ENCODE results near the gene MINK1. TPM values are rescaled to one million over a fixed set of nuclear protein-coding genes. Genes with fewer than 3 reads are reported as not detected.

MINK1 gene
- total RNA-seq: 100 to 1,000 TPM; 128 to 406 (median 181) TPM

GRCh38 chr17:4833178-4833940 lies at the start of gene MINK1:
Gene MINK1 (plus strand): TSS chr17:4833340. CDS start chr17:4833584, 244 bp downstream.
- no peaks in the 10 kb centered on the region for H3K36me3 ChIP-seq
- intact Hi-C loops (cut with DNase I; ENCODE audit: low total_unique reads): loop anchor here (1.0 kb wide), 1 partner anchor 49 kb away; no protein-coding TSS in a partner anchor

GRCh38 chr17:4785311-4786105 lies 47.6 kb upstream of the MINK1 start:
- Histone ChIP-seq H3K27me3 (peaks cover 49% of the 10 kb centered on the region), H3K4me1 (peaks cover 11 to 39% (median 36%) of the 10 kb centered on the region in 4 donors), H3K9me3 (no peaks in the 10 kb centered on the region), H3K27ac (no peak overlapping the region), H3K36me3 (no peaks in the 10 kb centered on the region), H3K4me3 (peak overlapping the region in 1 of 4 donors; percentile 18)
- in situ Hi-C loops (cut with MboI; ENCODE audit: low pct_ligation_motif_present in 1 of 4, low pct_unique_long_range_greater_than_20kb in 1 of 4, low sequenced_read_pairs in 3 of 4) (loop anchor here (10.0 to 25.0 kb wide), 3 partner anchors 51 to 102 kb away; partner anchors contain the start of genes C17orf107 (in 2 of the 4), CXCL16 (in 1 of the 4), MED11 (in 1 of the 4) and ZMYND15 (in 1 of the 4)), intact Hi-C loops (cut with DNase I; ENCODE audit: low total_unique reads) (loop anchor here (5.0 to 10.0 kb wide), 2 partner anchors 51 to 102 kb away; partner anchors contain the start of genes CXCL16, MED11 and ZMYND15)
- TF ChIP-seq CTCF (IDR thresholded peaks at IDR 0.05): no peak
- DNase-seq: no peak
- 22 to 41% methylated on average over 14 to 52 of the region's 61 CpGs for WGBS, 2 donors (ENCODE audit: low coverage in 1 of 2)

More at GRCh38 chr17:4833178-4833940, at the start of gene MINK1:
- in situ Hi-C loops (cut with MboI; ENCODE audit: low pct_ligation_motif_present in 1 of 4, low pct_unique_long_range_greater_than_20kb in 1 of 4, low sequenced_read_pairs in 3 of 4): no loop called here
- H3K9me3 ChIP-seq: no peaks in the 10 kb centered on the region
- peak within 1 kb of the TSS; percentile 52 to 87 (median 78) for H3K4me3 ChIP-seq
- WGBS, 2 donors (ENCODE audit: low coverage in 1 of 2): 0 to 1% methylated on average over 10 to 65 of the region's 91 CpGs
- peaks cover 10 to 43% (median 23%) of the 10 kb centered on the region in 4 donors for H3K4me1 ChIP-seq
- TF ChIP-seq POLR2A (IDR thresholded peaks at IDR 0.05): peak; percentile 91
- no peak for TF ChIP-seq CTCF (IDR thresholded peaks at IDR 0.05)
- TF ChIP-seq POLR2AphosphoS5 (IDR thresholded peaks at IDR 0.05): peak; percentile 92 to 97 (median 93)
- no peak for TF ChIP-seq EP300 (IDR thresholded peaks at IDR 0.05; ENCODE audit: low read depth)
- peak; percentile 93 for DNase-seq
- H3K27ac ChIP-seq: peak within 1 kb of the TSS; percentile 95 to 98 (median 96)
- H3K27me3 ChIP-seq: no peaks in the 10 kb centered on the region

- Histone ChIP-seq H3K9me3 (no peaks in the 10 kb centered on the region), H3K4me3 (peak within 1 kb of the TSS in 2 of 4 donors; percentile 7 to 21), H3K4me1 (peaks cover 11 to 42% (median 38%) of the 10 kb centered on the region in 4 donors), H3K27me3 (peaks cover 49% of the 10 kb centered on the region), H3K36me3 (no peaks in the 10 kb centered on the region), H3K27ac (peak within 1 kb of the TSS in 1 of 4 donors; percentile 13)
- in situ Hi-C loops (cut with MboI; ENCODE audit: low pct_ligation_motif_present in 1 of 4, low pct_unique_long_range_greater_than_20kb in 1 of 4, low sequenced_read_pairs in 3 of 4): loop anchor here (10.0 to 25.0 kb wide), 3 partner anchors 51 to 101 kb away; partner anchors contain the start of genes C17orf107 (in 2 of the 4), CXCL16 (in 1 of the 4), MED11 (in 1 of the 4) and ZMYND15 (in 1 of the 4)
- DNase-seq: peak; percentile 27
- 30% methylated on average over 24 of the region's 24 CpGs; no CpG with 5 or more reads in 1 of the 2 donors for WGBS, 2 donors (ENCODE audit: low coverage in 1 of 2)
- intact Hi-C loops (cut with DNase I; ENCODE audit: low total_unique reads): loop anchor here (5.0 to 10.0 kb wide), 2 partner anchors 51 to 101 kb away; partner anchors contain the start of genes CXCL16, MED11 and ZMYND15
- TF ChIP-seq POLR2AphosphoS5 (IDR thresholded peaks at IDR 0.05): peak in 1 of 3 donors; percentile 4
- no peak for TF ChIP-seq CTCF (IDR thresholded peaks at IDR 0.05)
- TF ChIP-seq POLR2A (IDR thresholded peaks at IDR 0.05): no peak
- TF ChIP-seq EP300 (IDR thresholded peaks at IDR 0.05; ENCODE audit: low read depth): no peak
Measured at GRCh38 chr17:4786106-4786511, 47.0 kb upstream of the MINK1 start, which contains the start of gene VMO1. Gene VMO1 (minus strand): TSS chr17:4786364. CDS start chr17:4786352, 12 bp downstream.

Measured in transverse colon (tissue), 4 donors.